Coronary artery (tissue), 2 donors: ENCODE results near the gene FOXO4.
A peak's percentile ranks its signal among the peaks of the same experiment; 100 is the strongest.

Experiments
- DNase-seq: peaks from one replicate; pipeline ENCODE4 v3.0.0-alpha.2; 2017; ENCODE audit warnings: low spot score
- H3K27ac ChIP-seq, 2 donors: fragments of 200-600 bp; sonication (generic); one replicate each; pipeline ENCODE4 v1.5.1; 2016 to 2019
- H3K4me3 ChIP-seq: fragments of 200-600 bp; sonication (generic); 2 replicates; pipeline ENCODE4 v1.5.1; 2016; ENCODE audit warnings: mild to moderate bottlenecking, moderate library complexity
- TF ChIP-seq, protein P1 (sequence below): fragments of 200-600 bp; sonication (generic); IDR thresholded peaks from one replicate; pipeline ENCODE4 v1.5.1; 2019; ENCODE audit warnings: antibody characterized with exemption

Gene FOXO4

DNA sequence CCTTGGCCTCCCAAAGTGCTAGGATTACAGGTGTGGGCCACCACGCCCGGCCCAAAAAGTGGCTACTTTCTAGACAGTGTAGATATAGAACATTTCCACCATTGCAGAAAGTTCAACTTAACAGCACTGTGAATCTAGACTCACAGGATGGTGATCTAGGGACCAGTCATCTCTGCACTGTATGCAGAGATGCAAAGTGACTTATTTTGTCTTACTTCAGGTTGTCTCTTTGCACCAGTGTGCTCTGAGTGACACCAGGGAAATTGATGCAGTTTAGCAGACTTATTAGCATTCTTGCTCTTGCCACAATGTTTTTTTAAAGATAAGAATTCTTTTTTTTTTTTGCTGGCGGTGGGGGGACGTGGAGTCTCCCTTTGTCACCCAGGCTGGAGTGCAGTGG, 12.8 kb upstream of the FOXO4 start:
- TF ChIP-seq, protein P1, sequence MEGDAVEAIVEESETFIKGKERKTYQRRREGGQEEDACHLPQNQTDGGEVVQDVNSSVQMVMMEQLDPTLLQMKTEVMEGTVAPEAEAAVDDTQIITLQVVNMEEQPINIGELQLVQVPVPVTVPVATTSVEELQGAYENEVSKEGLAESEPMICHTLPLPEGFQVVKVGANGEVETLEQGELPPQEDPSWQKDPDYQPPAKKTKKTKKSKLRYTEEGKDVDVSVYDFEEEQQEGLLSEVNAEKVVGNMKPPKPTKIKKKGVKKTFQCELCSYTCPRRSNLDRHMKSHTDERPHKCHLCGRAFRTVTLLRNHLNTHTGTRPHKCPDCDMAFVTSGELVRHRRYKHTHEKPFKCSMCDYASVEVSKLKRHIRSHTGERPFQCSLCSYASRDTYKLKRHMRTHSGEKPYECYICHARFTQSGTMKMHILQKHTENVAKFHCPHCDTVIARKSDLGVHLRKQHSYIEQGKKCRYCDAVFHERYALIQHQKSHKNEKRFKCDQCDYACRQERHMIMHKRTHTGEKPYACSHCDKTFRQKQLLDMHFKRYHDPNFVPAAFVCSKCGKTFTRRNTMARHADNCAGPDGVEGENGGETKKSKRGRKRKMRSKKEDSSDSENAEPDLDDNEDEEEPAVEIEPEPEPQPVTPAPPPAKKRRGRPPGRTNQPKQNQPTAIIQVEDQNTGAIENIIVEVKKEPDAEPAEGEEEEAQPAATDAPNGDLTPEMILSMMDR, result no peak
- Histone ChIP-seq H3K27ac (no peak overlapping the region), H3K4me3 (no peak overlapping the region)
- no peak for DNase-seq

DNA sequence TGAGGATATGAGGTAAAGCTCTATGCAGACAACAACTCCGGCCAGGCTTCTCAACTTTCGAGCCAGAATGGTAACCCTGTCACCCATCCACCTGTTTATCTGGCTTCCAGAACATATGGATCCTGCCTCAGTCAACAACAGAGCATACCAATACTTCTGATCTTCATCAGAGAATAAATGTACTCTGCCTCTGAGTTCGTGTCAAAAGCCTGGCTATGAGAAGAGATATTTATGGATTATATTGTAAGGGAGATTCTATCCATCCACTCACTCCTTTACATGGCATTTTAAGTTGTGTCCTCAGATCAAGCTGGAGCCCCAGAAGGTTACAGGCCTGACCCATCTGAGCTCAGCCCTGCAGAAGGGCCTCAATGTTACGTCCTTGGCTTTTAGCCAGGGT, 9.8 kb upstream of the FOXO4 start:
- H3K27ac ChIP-seq, result no peak overlapping the region
- no peak for DNase-seq
- no peak overlapping the region for H3K4me3 ChIP-seq
- TF ChIP-seq, protein P1, result no peak

DNA sequence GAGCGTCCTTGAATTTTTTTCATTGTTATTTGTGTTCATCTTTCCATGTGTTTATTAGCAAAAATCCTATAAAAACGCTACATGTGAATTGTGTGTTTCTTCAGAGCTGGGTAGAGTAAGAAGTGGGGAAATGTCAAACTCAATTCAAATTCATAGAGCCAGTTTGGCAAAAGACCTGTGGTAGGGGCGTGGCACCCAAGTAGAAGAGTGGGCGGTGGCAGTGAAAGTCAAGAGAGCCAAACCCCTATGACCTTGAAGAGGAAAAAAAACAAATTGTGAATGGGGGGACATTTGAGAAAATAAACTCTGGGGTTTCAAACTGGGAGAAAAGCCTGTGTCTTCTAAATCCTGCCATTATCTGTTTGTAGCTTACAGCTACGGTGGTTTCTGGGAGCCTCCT, 4.4 kb upstream of the FOXO4 start:
- H3K27ac ChIP-seq, result no peak overlapping the region
- no peak for DNase-seq
- no peak overlapping the region for H3K4me3 ChIP-seq
- TF ChIP-seq, protein P1, result no peak

DNA sequence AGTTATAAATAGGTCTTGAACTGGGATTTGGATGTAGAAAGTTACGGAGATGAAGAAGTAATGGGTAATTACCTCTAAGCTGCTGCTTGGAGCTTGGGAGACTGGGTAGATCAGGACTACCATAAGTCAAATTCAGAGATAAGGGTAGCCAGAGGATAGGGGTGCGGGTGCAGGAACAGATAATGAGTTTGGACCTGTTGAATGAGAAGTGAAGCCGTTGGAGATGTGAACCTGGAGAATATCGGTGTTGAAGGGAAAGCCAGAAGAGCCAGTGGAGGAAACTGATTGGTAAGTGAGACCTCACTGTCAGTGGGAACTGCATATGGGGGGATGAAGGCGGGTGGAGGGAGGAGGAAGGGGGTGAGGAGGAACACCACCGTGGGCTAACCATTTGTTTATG, 618 bp upstream of the FOXO4 start:
- TF ChIP-seq, protein P1, result no peak
- peak overlapping the region; percentile 80 for H3K4me3 ChIP-seq
- DNase-seq, result no peak
- no peak overlapping the region for H3K27ac ChIP-seq

DNA sequence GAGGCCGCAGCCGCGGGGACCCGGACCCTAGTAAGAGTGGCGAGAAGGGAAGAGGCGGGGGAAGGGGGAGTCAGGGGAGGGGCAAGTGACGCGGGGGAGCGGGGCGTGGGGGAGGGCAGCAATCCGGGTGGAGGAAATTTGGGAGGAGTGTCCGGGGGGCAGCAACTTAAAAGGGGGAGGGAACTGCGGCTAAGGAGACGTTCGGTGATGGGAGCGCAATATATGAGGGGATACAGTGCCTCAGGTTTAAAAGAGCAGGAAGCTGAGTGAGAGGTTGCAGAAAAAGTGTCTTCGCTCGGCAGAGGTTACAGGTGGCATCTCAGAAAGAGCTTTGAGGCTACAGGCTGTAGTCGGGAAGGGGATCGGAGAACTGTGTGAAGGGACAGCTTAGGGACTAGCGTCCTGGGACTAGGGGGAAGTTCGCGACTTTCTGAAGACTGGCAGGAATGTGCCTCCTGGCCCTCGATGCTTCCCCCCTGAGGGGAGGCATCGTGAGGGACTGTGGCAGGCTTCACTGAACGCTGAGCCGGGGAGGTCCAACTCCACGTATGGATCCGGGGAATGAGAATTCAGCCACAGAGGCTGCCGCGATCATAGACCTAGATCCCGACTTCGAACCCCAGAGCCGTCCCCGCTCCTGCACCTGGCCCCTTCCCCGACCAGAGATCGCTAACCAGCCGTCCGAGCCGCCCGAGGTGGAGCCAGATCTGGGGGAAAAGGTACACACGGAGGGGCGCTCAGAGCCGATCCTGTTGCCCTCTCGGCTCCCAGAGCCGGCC, 519 bp downstream of the FOXO4 start:
- DNase-seq, result peak; percentile 80
- H3K4me3 ChIP-seq, result peak overlapping the region; percentile 80
- TF ChIP-seq, protein P1, result no peak
- peak overlapping the region; percentile 41 to 83 for H3K27ac ChIP-seq

DNA sequence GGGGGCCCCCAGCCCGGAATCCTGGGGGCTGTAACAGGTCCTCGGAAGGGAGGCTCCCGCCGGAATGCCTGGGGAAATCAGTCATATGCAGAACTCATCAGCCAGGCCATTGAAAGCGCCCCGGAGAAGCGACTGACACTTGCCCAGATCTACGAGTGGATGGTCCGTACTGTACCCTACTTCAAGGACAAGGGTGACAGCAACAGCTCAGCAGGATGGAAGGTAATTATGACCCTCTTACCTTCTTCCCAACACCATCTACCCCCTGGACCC, 1.0 kb downstream of the FOXO4 start:
- Histone ChIP-seq H3K4me3 (peak overlapping the region; percentile 80), H3K27ac (no peak overlapping the region)
- TF ChIP-seq, protein P1, result no peak
- no peak for DNase-seq

DNA sequence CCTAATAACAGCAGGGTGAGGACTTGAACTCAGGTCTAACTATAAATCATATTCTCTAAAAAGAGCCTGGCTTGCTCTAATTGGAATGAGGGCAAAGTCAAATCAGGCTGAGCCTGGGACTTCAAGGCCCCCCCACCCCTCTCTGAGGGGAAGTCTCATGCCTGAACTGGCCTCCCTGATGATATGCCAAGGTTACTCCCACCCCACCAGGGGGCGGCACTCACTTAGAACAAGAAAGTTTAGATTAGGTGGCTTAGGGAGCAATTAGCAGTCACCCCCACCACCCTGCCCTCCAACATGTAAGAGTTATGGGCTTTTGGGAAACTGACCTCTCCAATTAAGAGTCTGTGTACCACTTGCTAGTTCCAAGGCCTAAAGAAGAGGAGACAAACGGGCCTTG, 2.7 kb downstream of the FOXO4 start:
- Histone ChIP-seq H3K4me3 (no peak overlapping the region), H3K27ac (no peak overlapping the region)
- TF ChIP-seq, protein P1, result peak; percentile 22
- no peak for DNase-seq
